Measurements from ENCODE around the gene EML1. TPM values are rescaled to one million over a fixed set of nuclear protein-coding genes. Genes with fewer than 3 reads are reported as not detected.

EML1 gene
- polyA plus RNA-seq, 6 donors from 2014 or later, result not detected

DNA sequence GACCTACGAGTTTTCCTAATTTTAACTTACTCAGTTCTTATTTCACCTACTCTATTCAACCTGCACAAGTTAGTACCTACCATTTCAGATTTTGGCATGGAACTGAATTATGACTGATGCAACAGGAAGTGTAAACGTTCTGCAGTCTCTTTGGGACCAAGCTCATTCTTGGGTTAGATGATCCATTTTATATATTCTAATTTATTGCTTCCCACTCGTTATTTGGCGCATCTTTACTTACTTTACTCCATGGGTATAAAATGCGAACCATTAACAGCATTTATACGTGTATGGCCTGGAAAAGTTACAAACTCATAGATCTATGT lies 1.0 kb upstream of the EML1 start:
- Mint-ChIP-seq H3K27ac (peak overlapping the region in 1 of 6 donors; percentile 56), H3K4me1 (peaks cover 0 to 5% (median 0%) of the 10 kb centered on the region in 3 donors), H3K4me3 (peak overlapping the region; percentile 64 to 82 (median 70)), H3K27me3 (peaks cover 48 to 58% (median 52%) of the 10 kb centered on the region in 3 donors), H3K9me3 (peaks cover 0 to 2% (median under 1%) of the 10 kb centered on the region in 7 donors), H3K36me3 (no peaks in the 10 kb centered on the region)
- DNase-seq, result no peak
- ATAC-seq (ENCODE audit: low read depth in 2 of 2), result no peak

DNA sequence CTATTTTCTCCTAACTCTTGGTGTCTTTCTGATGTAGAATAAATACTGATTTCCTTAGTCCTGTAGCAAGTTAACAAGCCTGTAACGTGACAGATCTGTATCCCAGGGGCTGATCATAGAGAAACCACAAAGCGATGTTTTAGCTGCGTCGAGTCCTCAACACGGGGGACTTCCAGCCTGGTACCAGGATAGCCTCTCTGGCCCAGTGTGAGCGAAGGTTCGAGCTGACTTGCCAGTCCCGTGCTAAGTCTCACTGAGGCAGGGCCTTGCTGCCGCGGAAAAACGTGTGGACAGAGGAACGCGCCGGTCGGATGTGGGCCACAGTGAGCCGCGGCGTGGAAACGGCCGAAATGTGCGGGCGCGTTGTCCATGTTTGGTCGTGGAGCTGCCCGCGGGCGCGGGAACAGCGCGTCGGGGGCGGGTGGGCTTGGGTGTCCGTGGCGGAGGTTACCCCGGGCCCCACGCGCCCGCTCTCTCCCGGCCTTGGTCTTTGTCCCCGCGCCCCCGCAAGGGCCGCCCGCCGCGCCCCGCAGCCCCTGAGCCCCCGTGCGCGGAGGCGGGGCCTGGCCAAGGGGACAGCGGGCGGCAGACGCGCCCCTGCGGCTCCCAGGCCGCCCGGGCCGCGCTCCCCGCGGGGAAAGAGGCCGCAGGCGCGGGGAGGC lies 531 bp upstream of the EML1 start:
- H3K4me3 Mint-ChIP-seq, result peak overlapping the region; percentile 64 to 82 (median 70)
- H3K27me3 Mint-ChIP-seq, result peaks cover 46 to 59% (median 57%) of the 10 kb centered on the region in 3 donors
- peak overlapping the region in 1 of 6 donors; percentile 56 for H3K27ac Mint-ChIP-seq
- ATAC-seq (ENCODE audit: low read depth in 2 of 2), result no peak
- peaks cover 0 to 5% (median 0%) of the 10 kb centered on the region in 3 donors for H3K4me1 Mint-ChIP-seq
- DNase-seq, result no peak
- peaks cover 0 to 6% (median 3%) of the 10 kb centered on the region in 7 donors for H3K9me3 Mint-ChIP-seq
- H3K36me3 Mint-ChIP-seq, result no peaks in the 10 kb centered on the region

DNA sequence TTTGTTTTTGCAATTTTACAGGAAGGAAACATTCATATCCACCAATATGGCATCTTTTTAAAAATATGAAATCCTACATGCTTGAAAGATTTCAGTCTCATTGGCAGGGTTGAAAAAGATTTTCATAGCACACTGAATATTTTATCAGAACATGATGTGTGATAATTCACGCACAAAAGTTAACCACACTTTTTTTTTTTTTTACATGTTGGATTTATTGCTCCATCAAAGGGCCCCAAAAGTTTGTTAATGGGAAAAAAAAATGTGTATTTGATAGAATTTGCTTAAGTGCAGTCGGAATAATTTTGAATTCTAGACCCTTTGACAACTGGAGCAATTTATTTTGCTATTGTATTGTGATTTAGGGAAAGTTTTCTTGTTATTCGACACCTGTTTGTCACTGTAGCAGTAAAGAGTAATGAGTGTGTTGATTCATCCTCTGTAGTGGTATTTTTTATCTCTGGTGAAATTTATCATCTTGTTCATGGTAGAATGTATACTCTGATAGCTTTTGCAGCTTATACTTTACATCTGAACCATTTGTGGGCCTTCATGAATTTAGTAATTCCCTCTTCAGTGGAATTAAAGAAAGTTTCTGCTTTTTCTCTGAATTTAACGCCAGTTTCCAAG lies 1.1 kb downstream of the EML1 start:
- H3K27ac Mint-ChIP-seq, result peak overlapping the region in 1 of 6 donors; percentile 23

DNA sequence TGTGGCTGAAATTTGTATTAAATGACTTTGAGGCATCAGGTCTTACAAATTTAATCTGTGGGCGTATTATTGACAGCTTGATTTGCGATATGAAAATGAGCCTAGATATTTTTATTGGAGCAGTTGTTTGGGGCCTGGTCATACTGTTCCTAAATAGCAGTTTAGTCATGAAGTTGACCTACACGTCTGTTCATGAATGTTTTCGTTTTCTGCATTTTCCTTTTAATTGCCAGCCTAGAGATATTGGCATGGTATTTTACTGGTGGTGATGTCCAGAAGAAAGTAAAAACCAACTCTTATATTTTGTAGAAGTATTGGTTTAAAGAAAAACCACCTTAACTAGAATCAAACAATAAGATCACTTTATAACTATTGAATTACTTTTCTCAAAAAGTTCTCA lies 1.8 kb downstream of the EML1 start:
- ATAC-seq (ENCODE audit: low read depth in 2 of 2), result no peak
- H3K27ac Mint-ChIP-seq, result no peak overlapping the region
- peaks cover 46 to 66% (median 62%) of the 10 kb centered on the region in 3 donors for H3K27me3 Mint-ChIP-seq
- H3K36me3 Mint-ChIP-seq, result no peaks in the 10 kb centered on the region
- peaks cover 0 to 5% (median 0%) of the 10 kb centered on the region in 3 donors for H3K4me1 Mint-ChIP-seq
- DNase-seq, result no peak
- H3K9me3 Mint-ChIP-seq, result peaks cover 0 to 10% (median 3%) of the 10 kb centered on the region in 7 donors
- H3K4me3 Mint-ChIP-seq, result peak overlapping the region in 3 of 8 donors; percentile 2 to 72 (median 21)

More for the DNA sequence above, 1.1 kb downstream of the EML1 start:
- Mint-ChIP-seq H3K36me3 (no peaks in the 10 kb centered on the region), H3K4me3 (peak overlapping the region in 7 of 8 donors; percentile 24 to 73 (median 53)), H3K27me3 (peaks cover 41 to 66% (median 62%) of the 10 kb centered on the region in 3 donors), H3K9me3 (peaks cover 0 to 10% (median 3%) of the 10 kb centered on the region in 7 donors), H3K4me1 (peaks cover 0 to 5% (median 0%) of the 10 kb centered on the region in 3 donors)
- DNase-seq (no peak), ATAC-seq (ENCODE audit: low read depth in 2 of 2) (no peak)

DNA sequence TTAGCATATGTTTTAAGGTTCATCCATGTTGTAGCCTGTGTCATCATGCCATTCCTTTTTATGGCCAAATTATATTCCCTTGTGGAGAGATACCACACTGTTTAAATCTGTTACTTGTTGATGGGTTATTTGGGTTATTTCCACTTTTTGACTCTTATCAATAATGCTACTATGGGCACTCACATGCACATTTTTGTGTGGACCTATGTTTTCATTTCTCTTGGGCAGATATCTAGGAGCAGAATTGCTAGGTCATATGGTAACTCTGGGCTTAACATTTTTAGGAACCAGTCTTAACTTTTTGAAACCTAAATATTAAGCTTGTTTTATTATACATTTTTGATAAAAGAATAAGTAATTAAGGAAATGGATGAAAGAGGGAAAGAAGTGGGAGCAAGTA lies 4.0 kb downstream of the EML1 start:
- H3K36me3 Mint-ChIP-seq, result peaks cover 0 to 7% of the 10 kb centered on the region in 2 donors
- H3K4me1 Mint-ChIP-seq, result peaks cover 0 to 4% (median 0%) of the 10 kb centered on the region in 3 donors
- peaks cover 55 to 70% (median 64%) of the 10 kb centered on the region in 3 donors for H3K27me3 Mint-ChIP-seq
- ATAC-seq (ENCODE audit: low read depth in 2 of 2) (no peak), DNase-seq (no peak)
- H3K27ac Mint-ChIP-seq, result no peak overlapping the region
- H3K4me3 Mint-ChIP-seq, result no peak overlapping the region
- peaks cover 0 to 10% (median 3%) of the 10 kb centered on the region in 7 donors for H3K9me3 Mint-ChIP-seq

DNA sequence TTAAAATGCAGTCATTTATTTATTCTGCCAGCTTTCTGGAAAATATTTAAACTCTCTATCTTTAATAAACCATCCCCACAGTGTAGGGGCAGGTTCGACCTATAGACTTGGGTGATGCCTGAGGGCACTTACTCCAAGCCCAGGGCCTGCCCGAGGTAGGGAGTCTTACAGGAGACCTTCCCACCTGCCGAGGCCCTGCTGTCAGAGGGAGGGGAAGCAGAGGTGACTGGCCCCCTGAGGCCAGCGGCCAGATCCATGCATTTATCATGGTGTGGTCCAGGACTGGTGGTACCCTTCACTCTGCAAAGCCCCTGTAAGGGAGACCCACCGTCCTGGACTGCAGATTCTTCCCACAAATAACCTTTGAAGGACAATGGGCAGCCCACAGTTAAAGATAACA lies 7.6 kb downstream of the EML1 start:
- H3K4me3 Mint-ChIP-seq, result no peak overlapping the region
- peaks cover 0 to 7% of the 10 kb centered on the region in 2 donors for H3K36me3 Mint-ChIP-seq
- no peak for DNase-seq
- H3K27me3 Mint-ChIP-seq, result peaks cover 59 to 64% (median 60%) of the 10 kb centered on the region in 3 donors
- ATAC-seq (ENCODE audit: low read depth in 2 of 2), result no peak
- H3K4me1 Mint-ChIP-seq, result no peaks in the 10 kb centered on the region
- H3K27ac Mint-ChIP-seq, result no peak overlapping the region
- H3K9me3 Mint-ChIP-seq, result peaks cover 0 to 10% (median 3%) of the 10 kb centered on the region in 7 donors

DNA sequence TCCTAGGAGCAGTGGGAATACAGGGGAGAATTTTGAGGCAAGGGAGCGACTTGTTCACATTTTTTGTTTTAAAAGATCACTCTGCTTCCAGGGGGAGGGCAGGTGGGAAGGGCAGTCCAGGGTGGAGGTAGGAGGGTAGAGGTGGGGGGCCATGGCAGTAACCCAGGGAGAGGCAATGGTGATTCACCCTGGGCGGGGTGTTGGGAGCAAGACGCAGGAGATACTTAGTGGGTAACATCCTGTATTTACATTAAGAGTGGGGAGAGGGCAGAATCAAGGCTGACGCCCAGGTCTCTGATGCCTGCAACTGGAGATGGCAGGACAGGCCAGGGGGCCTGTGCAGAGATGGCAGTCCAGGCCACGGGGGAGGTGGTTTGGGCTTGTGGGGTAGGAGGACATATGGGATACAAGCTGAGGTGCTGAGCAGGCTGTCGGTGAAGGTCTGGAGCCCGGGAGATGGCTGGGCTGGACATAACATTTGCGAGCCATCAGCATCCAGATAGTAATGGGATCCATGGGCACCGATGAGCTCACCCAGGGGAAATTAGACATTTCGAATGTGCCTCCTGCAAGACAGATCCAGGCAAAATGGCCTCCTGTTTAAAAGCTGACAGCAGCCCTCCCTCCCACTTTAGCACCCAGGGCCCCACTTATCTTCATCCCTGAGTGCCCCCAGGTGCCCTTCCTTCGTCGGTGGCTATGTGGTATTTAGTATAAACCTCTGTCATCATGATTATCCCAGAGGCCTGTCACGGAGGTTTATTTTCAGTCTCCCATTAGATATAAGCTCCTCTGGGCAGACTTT lies 9.3 kb downstream of the EML1 start:
- H3K9me3 Mint-ChIP-seq, result peaks cover 0 to 6% (median 0%) of the 10 kb centered on the region in 7 donors
- DNase-seq (no peak), ATAC-seq (ENCODE audit: low read depth in 2 of 2) (no peak)
- H3K36me3 Mint-ChIP-seq, result peaks cover 0 to 7% of the 10 kb centered on the region in 2 donors
- peak overlapping the region in 1 of 8 donors; percentile 24 for H3K4me3 Mint-ChIP-seq
- H3K4me1 Mint-ChIP-seq, result no peaks in the 10 kb centered on the region
- H3K27me3 Mint-ChIP-seq, result peaks cover 47 to 53% (median 48%) of the 10 kb centered on the region in 3 donors
- peak overlapping the region in 1 of 6 donors; percentile 68 for H3K27ac Mint-ChIP-seq

DNA sequence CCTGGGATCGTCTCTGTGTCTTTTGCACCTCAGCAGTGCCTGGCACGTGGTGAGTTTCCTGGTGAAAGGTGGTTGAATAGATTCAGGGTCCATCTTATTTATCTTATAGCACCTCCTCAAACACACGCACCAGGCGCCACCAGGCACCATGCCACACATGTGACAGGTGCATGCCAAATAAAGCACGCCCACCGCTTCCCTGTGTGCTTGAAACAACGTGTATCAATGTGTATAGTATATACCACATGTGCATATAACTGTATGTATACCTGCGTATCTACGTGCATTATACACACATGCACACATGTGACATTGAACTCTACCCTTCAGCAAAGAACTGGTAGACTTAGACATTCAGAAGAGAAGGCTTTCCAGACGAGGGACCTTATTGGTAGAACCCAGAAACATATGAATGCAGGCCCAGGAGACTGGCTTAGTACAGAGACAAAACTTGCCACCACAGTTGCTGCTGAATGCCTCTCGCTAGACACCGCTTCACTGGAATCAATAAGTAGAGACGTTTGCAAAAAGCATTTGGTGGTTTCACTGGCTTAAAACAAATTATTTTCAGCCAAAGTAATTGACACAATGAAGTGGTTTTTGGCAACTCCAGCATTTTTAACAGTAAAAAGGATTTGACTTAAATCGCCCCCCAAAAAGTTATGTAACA lies 10.0 kb downstream of the EML1 start:
- DNase-seq (no peak), ATAC-seq (ENCODE audit: low read depth in 2 of 2) (no peak)
- Mint-ChIP-seq H3K4me1 (no peaks in the 10 kb centered on the region), H3K4me3 (no peak overlapping the region), H3K27me3 (peaks cover 47 to 58% (median 48%) of the 10 kb centered on the region in 3 donors), H3K9me3 (no peaks in the 10 kb centered on the region), H3K27ac (no peak overlapping the region), H3K36me3 (peaks cover 0 to 7% of the 10 kb centered on the region in 2 donors)

DNA sequence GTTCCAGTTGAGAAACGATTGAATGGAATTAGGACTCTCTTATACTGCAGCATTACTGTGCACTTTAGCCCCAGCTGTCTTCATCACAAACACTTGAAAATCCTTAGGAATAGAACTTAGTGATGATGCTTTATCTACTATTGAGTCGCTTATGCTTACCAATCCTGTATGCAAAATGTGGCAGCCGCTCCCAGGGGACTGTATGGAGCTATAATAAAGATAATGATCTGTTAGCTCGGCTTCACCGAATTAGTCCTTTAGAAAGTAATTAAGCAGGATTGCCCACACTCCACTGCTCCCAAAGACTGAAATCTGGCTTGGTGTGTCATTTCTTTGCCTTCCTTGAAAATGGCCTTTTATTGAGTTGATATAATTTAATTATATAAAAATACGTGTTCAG lies 10.6 kb downstream of the EML1 start:
- Mint-ChIP-seq H3K27me3 (peaks cover 44 to 58% (median 47%) of the 10 kb centered on the region in 3 donors), H3K4me3 (no peak overlapping the region), H3K4me1 (no peaks in the 10 kb centered on the region), H3K27ac (no peak overlapping the region), H3K9me3 (no peaks in the 10 kb centered on the region), H3K36me3 (peaks cover 0 to 7% of the 10 kb centered on the region in 2 donors)
- no peak for ATAC-seq (ENCODE audit: low read depth in 2 of 2)
- no peak for DNase-seq

DNA sequence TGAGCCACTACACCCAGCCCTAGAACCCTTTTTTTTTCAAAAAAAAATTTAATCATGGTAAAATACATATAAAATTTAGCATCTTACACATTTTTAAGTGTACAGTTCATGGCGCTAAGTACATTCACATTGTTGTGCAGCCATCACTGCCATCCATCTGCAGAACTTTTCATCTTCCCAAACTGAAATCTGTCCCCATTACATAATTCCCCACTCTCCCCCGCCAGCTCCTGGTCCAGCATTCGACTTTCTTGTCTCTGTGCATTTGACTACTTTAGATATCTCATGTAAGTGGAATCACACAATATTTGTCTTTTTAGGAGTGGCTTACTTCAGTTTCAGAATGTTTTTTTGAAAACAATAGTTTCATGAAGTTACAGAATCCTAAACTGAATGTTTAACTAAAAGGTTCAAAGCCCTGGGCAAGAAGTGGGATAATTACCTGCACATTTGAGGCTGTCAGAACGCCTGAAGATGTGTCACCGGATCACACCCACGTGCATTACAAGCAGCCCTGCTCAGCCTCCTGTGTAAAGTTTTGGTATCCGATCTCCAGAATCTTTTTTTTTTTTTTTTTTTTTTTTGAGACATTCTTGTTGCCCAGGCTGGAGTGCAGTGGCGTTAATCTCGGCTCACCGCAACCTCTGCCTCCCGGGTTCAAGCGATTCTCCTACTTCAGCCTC lies 12.7 kb downstream of the EML1 start:
- H3K36me3 Mint-ChIP-seq, result peaks cover 0 to 7% of the 10 kb centered on the region in 2 donors
- ATAC-seq (ENCODE audit: low read depth in 2 of 2), result no peak
- peaks cover 44 to 58% (median 50%) of the 10 kb centered on the region in 3 donors for H3K27me3 Mint-ChIP-seq
- no peaks in the 10 kb centered on the region for H3K9me3 Mint-ChIP-seq
- no peak for DNase-seq
- no peak overlapping the region for H3K4me3 Mint-ChIP-seq
- H3K27ac Mint-ChIP-seq, result no peak overlapping the region
- no peaks in the 10 kb centered on the region for H3K4me1 Mint-ChIP-seq

DNA sequence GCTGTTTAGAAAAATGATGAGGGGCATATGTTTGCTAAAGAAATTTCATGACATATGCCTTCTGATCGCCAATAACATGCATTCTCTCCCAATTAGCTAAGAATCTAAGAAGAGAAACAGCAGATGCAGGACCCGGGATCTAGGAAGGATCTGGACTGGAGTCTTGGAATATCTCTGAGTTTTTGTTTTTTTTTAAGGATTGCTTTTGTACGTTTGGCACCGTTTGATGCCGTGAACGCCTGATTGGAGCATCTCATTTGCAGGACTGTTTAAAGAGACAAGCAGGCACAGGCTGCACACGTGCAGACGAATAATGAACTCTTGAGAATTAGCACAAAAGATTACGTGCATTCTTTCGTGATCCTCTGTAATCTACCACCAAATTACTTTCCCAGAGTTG lies 13.6 kb downstream of the EML1 start:
- Mint-ChIP-seq H3K4me3 (no peak overlapping the region), H3K9me3 (no peaks in the 10 kb centered on the region), H3K4me1 (no peaks in the 10 kb centered on the region), H3K27me3 (peaks cover 40 to 55% (median 42%) of the 10 kb centered on the region in 3 donors), H3K27ac (no peak overlapping the region), H3K36me3 (peaks cover 0 to under 1% of the 10 kb centered on the region in 2 donors)
- DNase-seq (no peak), ATAC-seq (ENCODE audit: low read depth in 2 of 2) (no peak)

DNA sequence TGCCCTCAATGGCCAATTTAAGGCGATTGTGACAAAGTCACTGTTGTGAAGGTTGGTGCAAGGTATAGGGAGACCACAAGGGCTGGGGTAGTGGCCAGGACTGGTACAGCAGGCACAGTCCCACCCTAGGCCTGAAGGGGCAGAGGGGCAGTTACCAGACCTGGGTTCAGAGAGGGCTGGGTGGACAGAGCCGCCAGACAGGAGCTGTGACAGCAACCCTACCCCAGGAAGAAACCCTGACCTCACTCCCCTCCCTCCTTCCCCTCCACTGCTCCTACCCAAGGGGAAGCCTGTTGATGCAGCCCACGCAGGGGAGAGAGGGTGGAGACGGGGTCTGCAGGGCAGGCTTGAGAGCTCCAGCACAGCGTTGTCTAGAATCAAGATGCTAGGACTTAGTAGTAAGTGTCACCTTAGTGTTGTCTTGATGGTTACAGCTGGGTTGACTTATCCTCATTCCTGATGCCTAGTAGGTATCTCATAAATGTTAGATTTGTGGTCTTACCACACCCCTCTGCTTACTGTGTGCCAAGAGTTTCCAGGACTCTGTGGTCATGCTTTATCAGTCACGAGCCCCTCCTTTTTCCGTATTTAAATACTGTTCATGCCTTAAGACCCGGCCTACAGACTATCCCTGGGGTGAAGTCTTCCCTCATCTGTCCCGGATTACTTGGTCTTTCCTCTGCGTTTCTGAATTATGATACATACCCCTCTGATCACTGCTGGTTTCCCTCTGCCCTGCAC lies 14.4 kb downstream of the EML1 start:
- no peak for ATAC-seq (ENCODE audit: low read depth in 2 of 2)
- H3K27ac Mint-ChIP-seq, result no peak overlapping the region
- no peaks in the 10 kb centered on the region for H3K36me3 Mint-ChIP-seq
- H3K4me1 Mint-ChIP-seq, result no peaks in the 10 kb centered on the region
- H3K9me3 Mint-ChIP-seq, result no peaks in the 10 kb centered on the region
- no peak overlapping the region for H3K4me3 Mint-ChIP-seq
- H3K27me3 Mint-ChIP-seq, result peaks cover 40 to 50% (median 42%) of the 10 kb centered on the region in 3 donors
- no peak for DNase-seq
